HTR-8/SVneo (cell line): ENCODE measurements around the gene PRND.
"Not testable (repeated sequence)": the region's sequence is repeated elsewhere in the genome, so short reads cannot be mapped to it uniquely, and the experiment has no call there.

ENCODE experiments used
- DNase-seq: peaks from one replicate; pipeline ENCODE4 v3.0.0; 2011; ENCODE audit warnings: low spot score, mixed read lengths; ENCODE audit not compliant: insufficient read length
- FAIRE-seq: peaks from 2 replicates; lab custom pipeline; 2011; peaks lifted over from hg19 to GRCh38; lab: Jason Lieb, UNC

The PRND gene

GRCh38 chr20:4706941-4707340 lies 14.8 kb upstream of the PRND start:
- FAIRE-seq, DNase-seq: not testable (repeated sequence)

GRCh38 chr20:4708036-4708435 lies 13.7 kb upstream of the PRND start:
- no peak for FAIRE-seq
- DNase-seq = no peak

GRCh38 chr20:4708856-4709255 lies 12.9 kb upstream of the PRND start:
- no peak for DNase-seq
- no peak for FAIRE-seq

GRCh38 chr20:4709261-4710105 lies 12.2 kb upstream of the PRND start:
- FAIRE-seq (no peak), DNase-seq (no peak)

GRCh38 chr20:4710106-4710475 lies 11.6 kb upstream of the PRND start:
- FAIRE-seq = no peak
- DNase-seq = no peak

GRCh38 chr20:4711511-4711910 lies 10.2 kb upstream of the PRND start:
- no peak for FAIRE-seq
- DNase-seq = no peak

GRCh38 chr20:4713401-4713800 lies 8.3 kb upstream of the PRND start:
- FAIRE-seq (peak; percentile 4), DNase-seq (no peak)

- FAIRE-seq (no peak), DNase-seq (no peak)
Measured at GRCh38 chr20:4714818-4715217, 6.9 kb upstream of the PRND start.

GRCh38 chr20:4717816-4718570 lies 3.7 kb upstream of the PRND start:
- FAIRE-seq (peak; percentile 55), DNase-seq (no peak)

- DNase-seq (no peak), FAIRE-seq (no peak)
Measured at GRCh38 chr20:4719190-4719589, 2.5 kb upstream of the PRND start.

GRCh38 chr20:4720041-4720976 lies 1.4 kb upstream of the PRND start:
- peak; percentile 81 for DNase-seq
- peak; percentile 63 for FAIRE-seq

GRCh38 chr20:4720977-4721349 lies 746 bp upstream of the PRND start:
- FAIRE-seq (no peak), DNase-seq (no peak)

GRCh38 chr20:4722571-4722970 lies 862 bp downstream of the PRND start:
- DNase-seq (no peak), FAIRE-seq (no peak)

- DNase-seq (no peak), FAIRE-seq (no peak)
Measured at GRCh38 chr20:4722993-4723392, 1.3 kb downstream of the PRND start.

- not testable (repeated sequence) for DNase-seq, FAIRE-seq
Measured at GRCh38 chr20:4723553-4723952, 1.8 kb downstream of the PRND start.

GRCh38 chr20:4724459-4725262 lies 3.0 kb downstream of the PRND start:
- DNase-seq (no peak), FAIRE-seq (no peak)

GRCh38 chr20:4725263-4725550 lies 3.5 kb downstream of the PRND start:
- DNase-seq = no peak
- FAIRE-seq = no peak

- DNase-seq = no peak
- FAIRE-seq = no peak
Measured at GRCh38 chr20:4726710-4727397, 5.1 kb downstream of the PRND start.

- FAIRE-seq (no peak), DNase-seq (no peak)
Measured at GRCh38 chr20:4728120-4728760, 6.5 kb downstream of the PRND start.
